GM18907 (cell line): ENCODE results near the gene DVL1.

Source experiments
- ATAC-seq: cut with Tn5 transposase; IDR thresholded peaks from one replicate; pipeline ENCODE4 v1.9.1; 2021; ENCODE audit warnings: mild to moderate bottlenecking, moderate library complexity; ENCODE audit not compliant: unreplicated experiment

Gene DVL1

DNA sequence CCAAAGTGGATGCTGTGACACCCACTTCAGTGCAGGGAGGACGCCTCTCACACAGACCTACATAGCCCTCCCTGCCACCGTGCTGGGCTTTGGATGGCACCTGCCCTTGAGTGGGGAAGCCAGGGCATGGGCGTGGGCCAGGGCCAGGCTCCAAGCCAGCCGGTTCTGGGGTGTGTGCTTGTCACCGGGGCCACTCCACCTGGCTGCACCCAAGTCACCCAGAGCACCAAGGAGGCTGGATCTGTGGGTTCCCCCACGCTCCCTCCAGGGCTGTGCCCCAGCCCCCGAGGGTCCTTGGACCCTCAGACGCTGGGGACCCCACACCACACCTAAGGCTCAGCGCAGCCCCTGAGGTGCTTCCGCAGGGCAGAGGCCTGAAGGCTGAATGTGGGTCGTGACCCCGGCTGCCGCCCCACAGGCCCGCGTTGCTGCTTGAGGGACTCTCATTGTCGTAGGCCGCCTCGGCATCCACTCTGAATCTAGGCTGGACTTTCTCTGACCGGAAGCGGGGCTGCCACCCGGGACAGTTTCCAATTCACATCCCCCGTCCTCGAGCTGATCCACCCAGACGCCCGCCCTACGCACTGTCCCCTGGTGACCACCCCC is 7.7 kb upstream of the DVL1 start:
- no peak for ATAC-seq

DNA sequence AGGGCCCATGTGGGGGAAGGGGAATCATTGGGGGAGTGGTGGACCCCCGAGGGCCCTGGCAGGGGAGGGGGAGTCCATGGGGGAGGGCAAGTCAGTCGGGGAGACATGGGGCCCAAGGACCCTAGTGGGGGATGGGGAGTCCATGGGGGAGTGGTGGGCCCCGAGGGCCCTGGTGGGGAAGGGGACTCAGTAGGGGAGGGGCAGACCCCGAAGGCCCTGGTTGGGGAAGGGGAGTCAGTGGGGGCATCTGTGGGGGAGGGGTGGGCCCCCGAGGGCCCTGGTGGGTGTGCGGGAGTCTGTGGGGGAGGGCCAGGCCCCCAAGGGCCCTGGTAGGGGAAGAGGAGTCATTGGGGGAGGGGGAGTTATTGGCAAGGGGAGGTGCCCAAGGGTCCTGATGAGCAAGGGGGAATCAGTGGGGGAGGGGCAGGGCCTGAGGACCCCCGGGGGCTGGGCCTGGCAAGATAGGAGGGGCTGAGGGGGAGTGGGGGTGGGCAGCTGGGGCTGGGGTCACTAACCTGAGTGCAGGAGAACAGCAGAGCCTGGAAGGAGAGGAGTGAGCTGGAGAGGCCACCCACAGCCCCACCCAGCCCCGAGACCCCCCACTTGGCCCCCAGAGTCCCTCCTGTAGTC is 7.1 kb upstream of the DVL1 start:
- no peak for ATAC-seq

DNA sequence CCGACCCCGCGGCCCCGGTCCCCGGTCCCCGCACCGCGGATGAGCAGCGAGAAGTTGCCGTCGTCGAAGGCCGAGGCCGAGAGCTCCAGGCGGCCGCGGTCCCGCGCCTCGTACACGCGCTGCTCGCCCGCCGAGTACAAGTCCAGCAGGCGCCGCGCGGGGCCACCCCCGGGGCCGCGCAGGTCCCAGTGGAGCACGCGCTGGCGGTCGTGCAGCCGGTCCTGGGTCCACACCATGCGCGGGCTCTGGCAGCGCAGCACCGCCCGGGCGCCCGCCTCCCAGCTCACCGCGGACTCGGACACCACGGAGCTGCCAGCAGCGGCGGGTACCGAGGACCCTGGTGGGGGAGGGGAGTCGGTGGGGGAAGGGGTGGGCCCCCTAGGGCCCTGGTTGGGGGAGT is 6.2 kb upstream of the DVL1 start:
- no peak for ATAC-seq

DNA sequence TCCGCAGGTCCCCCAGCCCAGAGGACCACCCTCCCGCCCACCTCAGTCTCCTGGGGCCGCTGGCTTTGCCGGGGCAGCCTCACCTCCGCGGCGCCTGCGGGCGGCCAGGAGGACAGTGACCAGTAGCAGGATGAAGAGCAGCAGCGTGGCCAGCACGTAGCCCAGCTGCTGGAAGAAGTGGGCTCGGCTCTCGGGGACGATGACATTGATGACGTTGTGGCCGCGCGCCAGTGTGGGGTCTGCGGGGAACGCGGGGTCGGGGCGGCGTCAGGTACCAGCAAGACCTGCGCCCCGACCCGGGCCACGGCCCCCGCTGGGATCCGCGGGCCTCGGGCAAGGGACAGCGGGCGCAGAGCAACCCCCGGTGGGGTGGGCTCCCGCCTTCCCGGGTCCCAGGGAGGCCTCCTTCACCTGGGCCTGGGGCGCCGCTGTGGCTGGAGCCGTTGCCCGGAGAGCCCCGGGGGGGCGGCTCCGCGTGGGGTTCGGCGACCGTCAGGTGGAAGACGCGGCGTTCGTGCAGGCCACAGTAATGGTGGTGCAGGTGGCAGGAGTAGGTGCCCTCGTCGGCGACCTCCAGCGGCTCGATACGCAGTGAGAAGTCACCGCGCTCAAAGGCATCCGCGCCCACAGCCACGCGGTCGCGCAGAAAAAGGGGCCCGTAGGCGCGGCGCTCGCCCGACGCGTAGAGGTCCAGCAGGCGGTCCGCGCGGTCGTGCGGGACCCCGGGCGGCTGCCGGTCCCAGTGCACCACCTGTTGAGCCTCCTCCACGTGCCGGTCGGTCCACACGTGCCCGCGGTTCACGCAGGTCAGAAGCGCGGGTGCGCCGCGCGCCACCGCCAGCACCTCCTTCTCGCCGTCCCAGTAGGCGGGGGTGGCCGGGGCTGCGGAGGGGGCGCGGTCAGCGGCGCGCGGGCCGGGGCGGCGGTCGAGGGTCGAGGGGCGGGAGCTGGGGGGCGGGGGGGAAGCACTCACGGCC is 5.3 kb upstream of the DVL1 start:
- no peak for ATAC-seq

DNA sequence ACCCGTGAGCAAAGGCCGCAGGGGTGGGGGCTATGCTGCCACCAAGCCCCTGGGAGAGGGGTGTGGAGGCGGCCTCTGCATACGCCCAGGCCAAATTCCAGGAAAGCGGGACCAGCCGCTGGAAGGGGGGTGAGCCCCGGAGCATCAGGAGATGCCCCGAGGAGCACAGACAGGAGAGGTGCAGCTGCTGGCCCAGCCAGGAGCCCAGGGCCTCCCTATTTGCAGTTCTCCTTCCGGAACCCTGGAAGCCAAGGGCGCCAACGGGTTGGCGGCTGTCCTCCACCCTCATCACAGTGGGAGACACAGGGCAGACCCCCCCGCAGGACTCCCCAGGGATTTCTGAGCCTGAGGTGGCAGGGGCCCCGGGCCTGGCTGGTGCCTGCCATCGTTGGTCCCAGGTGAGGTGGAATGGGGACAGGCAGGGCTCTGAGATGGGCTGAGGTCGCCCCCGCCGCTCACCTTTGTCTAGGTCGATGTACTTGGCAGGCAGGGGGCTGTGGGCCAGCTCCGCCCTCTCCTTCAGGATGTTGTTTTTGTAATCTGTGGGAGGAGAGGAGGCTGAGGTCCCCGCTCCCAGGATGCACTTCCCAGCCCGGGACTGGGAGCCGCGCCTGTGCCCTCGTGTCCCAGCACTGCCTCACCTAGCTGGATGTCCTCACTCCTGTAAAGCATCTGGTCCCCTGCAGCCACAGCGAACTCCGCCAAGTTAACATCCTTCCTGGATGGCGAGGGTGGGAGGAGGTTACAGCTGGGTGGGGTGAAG is 4.4 kb upstream of the DVL1 start:
- no peak for ATAC-seq

DNA sequence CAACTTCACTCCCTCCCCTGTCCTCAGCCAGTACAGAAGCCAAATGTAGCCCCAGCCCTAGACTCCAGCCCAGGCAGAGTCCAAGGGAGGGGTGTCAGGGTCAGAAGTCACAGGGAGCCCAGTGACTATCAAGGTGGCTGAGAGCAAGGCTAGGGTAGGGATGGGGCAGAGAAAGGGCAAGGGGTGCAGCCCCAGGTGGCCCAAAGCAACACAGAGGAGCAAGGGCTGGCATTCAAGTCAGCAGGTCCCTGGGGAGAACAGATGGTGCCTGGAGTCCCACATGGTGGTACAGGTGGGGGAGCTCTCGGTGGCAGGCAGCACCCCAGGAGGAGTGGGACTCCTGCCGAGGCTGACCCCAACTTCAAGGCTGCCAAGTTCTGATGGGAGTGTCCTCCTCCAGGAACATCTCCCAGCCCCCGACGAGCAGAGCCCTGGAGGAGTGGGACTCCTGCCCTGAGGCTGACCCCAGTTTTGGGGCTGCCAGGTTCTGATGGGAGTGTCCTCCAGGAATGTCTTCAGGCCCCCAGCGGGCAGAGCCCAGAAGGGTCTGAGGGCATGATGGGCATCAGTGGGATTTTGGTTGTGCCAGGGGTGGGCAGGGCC is 3.7 kb upstream of the DVL1 start:
- no peak for ATAC-seq

DNA sequence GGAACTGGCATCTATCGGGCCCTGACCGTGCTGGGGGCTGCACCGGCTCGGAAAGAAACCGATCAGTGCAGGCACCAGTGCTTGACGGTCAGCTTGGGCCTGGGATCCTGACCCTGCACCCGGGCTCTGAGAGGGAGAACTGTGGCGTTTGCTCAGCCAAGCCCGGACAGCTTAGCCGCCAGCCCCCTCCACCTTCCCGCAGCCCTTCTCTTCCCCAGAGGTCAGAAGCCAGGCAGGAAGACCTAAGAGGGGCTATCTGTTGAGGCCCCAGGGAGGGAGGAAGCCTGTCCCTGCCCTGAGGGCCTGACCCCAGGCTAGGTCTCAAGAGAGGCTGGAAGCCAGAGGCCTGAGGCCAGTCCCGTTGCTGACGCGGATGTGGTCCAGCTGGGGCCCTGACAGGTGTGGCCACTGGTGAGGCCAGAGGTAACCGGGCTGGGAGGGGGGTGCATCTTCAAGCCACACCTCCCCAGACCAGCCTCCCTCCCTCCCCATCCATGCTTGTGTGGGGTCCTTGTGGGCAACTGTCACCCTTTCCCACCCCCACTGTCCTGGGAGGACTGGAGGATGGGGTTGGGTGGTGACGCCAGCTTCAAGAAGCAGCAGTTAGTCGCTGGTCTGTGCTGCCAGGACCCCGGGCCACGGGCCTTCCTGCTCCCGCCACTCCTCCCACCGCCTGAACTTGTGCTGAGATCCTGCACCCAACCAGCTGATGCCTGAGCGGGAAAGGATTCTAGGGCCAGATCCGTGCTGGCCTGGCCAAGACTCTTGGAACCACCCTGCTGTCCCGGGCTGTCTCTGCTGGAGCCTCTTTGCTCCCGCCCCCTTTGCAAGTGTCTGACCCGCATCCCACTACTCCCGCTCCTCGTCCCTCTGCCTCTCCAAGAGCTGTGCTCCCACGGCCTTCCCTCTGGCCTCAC is 2.6 kb upstream of the DVL1 start:
- ATAC-seq: no peak

DNA sequence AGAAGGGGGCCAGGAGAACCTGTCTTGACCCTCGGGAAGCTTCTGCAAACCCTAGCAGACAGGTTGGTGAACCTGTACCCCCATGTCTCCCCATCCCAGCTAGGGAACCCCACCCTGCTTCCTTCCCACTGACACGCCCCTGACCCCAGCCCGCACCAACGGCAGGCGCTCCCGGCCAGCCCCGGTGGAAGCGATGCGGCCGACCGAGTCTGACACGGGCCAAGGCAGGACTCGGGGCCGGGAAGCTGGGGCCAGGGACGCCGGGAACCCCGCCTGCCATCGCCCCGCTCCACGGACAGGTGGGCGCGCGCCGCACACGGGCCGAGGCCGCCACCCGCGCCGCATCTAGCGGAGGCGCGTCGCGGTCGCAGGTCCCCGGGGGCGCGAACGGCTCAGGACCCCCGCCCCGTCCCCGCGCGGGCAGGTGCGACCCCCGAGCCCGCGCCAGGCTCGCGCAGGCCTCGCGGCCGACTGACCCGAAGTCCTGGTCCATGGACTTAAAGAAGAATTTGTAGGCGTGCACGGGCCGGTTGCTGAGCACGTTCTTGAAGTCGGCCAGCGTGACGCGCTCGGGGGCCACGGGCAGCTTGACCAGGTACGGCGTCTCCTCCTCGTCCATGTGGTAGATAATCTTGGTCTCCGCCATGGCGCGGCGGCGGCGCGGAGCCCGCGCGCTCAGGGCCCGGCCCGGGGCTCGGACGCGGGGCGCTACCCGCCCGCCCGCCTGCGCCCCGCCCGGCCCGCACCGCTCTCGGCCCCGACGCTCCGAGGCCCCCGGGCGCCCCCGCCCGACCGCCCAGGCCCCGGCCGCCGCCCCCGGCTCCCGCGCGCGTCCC is 580 bp downstream of the DVL1 start:
- peak; percentile 29 for ATAC-seq

DNA sequence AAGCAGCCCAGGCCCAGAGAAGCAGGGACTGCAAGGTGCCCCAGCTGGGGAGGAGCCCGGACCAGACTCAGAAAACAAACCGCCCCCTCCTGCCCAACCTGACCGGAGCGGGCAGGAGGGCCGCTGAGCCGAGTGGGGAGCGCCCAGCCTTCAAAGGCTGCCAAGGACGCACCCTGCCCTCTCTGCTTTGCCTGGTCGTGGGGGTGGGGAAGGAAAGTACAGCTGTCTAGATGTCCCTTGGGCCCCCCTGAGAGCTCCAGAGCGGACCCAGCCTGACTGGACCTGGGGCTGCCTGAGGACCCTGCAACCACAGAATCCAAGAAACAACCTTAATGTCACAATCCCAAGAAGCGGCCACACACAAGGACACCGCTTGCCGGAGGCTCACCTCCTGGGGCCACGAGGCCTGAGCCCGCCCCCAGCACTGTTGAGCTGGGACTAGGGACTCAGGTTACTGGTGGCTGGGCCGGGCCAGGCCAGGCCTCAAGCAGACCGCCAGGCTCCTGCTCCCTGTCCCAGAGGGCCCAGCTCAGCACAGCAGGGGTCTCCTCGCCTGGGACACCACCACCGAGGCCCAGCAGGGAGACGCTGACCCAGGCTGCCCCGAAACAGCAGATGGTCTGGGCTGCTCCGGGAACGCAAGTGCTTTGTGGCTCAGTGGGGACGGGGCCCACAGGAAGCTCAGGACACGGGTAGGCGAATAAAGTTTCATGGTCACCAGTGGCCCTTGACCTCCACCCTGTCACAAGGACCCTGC is 1.4 kb downstream of the DVL1 start:
- no peak for ATAC-seq

DNA sequence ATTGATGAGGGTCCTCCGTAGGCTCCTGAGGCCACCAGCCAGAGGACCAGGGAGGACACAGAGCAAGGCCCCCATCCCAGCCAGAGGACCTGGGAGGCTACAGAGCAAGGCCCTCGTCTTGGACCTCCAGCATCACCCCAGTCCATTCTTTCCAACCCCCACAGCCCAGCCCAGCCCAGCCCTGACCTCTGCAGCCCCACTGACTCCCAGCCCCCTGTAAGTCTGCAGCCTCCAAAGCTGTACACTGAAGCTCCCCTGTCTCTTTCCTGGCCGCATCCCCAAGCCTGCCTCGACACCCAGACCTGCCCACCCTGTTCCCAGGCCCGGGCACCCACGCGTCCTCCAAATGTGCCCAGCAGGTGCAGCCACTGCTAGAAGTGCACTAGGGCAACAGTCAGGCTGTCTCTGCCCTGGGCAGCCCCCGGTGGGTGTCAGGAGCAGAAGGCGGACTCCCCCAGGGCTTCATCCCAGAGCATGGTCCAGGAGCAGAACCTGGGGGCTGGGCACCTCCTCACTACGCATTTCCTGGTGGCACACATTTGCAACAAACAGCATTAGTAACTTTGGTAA is 2.1 kb downstream of the DVL1 start:
- no peak for ATAC-seq

DNA sequence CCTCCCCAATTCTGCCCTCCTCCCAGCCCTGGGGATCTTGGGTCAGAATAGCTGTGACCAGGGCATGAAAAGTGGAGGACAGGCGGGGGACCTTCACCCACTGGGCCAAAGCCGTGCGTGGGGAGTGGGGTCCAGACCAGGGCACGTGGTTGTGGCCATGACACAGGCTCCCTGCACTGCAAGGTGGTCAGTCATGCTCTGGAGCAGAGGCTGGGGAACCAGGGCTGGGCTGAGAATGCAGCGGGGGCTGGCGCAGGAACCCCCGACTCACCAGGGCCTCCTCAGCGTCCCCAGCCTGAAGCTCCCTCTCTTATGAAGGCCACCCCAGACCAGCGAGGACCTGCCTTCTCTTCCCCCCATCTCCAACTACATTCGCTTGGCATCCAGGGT is 2.7 kb downstream of the DVL1 start:
- ATAC-seq: no peak

DNA sequence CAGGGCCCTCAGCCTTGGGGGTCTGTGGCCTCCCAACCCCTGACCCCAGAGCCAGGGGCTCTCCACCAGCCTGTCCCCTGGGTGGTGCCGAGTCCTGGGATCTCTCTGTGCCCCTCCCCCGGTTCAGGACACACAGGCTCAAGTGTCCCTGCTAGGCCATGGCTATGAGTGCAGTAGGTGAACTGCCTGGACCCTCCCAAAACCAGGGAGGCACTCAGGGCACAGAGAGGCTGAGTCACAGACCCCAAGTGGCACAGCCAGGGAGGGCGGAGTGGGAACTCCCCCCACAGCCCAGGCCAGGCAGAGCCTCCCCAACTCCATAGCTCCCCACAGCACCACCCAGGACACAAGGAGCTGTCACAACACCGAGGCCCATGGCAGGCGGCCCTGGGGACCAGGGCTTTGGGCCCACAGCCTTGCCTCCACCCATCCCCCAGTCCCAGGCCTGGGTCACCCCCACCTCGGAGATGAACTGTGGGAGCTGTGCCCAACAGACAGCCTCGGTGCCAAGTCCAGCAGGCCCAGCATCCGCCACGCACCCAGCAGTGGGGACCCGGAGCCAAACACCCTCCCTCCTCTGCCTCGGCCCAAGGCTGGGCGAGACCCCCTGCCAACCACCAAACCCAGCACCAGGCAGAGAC is 3.2 kb downstream of the DVL1 start:
- ATAC-seq: no peak

DNA sequence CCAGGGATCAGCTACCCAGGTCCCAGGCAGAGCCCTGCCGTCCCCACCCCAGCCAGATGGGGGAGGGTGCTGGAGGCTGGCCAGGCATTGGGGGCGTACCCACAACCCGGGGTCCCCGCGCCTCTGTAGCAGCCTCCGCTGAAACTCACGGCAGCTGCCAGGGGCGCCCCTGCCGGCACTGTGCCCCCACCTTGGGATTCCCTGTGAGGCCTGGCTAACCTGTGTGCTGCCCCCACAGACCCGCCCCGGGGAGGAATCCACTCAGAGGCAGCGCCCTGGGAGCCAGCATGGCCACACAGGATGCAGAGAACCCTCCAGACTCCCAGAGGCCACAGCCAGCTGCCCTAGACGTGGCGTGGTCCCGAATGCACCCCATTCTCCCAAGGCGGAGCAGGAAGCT is 3.8 kb downstream of the DVL1 start:
- ATAC-seq: no peak

DNA sequence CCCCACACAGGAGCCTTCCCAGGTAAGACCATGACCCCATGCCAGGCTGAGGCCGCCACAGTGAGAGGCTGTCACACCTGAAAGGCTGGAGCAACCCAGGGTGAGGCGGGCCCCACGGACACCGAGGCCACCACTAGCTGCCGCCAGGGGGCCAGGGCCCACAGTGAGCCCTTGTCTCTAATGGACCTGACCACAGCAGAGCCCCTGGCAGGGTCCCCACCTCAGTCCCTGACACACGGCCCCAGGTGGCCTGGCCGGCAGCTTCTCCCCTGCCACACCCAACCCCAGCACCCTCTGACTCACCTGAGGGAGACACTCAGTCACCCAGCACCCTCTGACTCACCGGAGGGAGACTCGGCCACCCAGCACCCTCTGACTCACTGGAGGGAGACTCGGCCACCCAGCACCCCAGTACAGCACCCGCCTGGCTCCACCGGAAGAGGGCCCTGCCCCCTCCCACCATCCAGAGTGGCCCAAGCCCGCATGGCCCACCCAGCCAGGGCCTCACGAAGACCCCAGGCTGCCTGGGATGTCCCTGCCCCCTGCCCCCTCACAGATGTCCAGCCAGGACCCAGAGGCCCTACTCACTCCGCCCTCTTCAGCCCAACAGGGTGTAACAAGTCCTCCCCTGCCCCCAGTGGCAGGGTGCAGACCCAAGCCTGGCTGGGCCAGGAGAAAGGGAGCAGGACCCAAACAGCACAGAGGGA is 4.4 kb downstream of the DVL1 start:
- ATAC-seq: no peak

DNA sequence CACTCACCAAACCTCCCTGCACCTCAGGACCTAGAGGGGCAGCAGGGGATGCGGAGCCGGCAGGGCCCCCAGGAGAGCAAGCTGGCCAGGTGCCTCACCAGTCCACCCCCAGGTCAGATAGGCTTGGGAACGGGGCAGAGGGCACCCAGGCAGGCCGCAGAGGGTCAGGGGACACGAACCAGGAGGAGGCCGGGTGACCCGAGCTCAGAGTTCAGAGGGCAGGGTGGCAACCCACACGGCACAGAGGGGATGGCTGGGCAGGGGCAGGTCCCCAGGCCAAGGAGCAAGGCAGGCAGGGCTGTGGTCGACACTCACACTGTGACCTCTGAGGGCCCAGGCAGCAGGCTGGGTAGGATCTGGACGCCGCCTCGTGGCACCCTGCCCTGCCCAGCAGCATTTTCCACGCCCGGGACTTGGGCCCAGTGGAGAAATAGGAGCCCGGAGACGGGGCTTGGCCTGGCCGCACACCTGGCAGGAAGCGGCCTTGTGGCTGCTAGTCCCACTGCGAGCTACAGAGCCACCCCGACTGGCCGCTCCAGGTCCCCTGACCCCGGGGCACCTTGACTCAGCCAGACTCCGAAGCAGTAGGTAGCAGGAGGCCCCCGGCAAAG is 5.3 kb downstream of the DVL1 start:
- no peak for ATAC-seq

DNA sequence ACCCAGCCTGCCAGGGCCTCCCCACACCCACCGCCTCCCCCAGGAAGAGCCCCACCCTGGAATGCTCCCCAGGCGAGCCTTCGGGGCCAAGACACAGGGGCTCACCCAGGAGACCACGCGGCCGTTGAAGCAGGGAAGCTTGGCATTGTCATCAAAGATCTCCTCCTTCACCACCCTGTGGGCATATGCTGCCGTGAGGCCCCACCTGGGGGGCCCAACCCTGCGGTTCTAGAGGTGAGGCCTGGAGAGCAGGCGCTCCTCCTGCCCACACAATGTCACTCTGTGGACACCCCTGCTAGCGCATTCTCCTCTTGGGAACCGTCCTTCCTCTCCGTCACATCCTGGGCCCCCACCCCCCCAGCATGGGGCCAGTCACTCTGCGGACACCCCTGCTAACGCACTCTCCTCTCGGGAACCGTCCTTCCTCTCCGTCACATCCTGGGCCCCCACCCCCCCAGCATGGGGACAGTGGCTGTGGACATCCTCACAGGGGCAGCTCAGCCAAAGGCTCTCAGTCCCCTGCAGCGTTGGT is 6.6 kb downstream of the DVL1 start:
- no peak for ATAC-seq
